Measurements from ENCODE around the gene CTSZ. TPM values are rescaled to one million over a fixed set of nuclear protein-coding genes. Genes with fewer than 3 reads are reported as not detected.

Gene CTSZ
- total and polyA plus RNA-seq, 2 of the 4 experiments (the other 2 are of a cell fraction), result 46.1 to 88.5 TPM

GRCh38 chr20:58986968-58987517 lies 20.0 kb downstream of the CTSZ start:
- H3K36me3 ChIP-seq (ENCODE audit: control insufficient read depth, insufficient read depth, low read length), result peaks cover 41% of the 10 kb centered on the region
- no peak overlapping the region for H4K8ac ChIP-seq (ENCODE audit: low read depth in 2 of 2, low read length in 2 of 2)
- no peak overlapping the region for H2AK9ac ChIP-seq (replicated peaks; ENCODE audit: low read depth, low read length, poor library complexity)
- H2AFZ ChIP-seq (replicated peaks; ENCODE audit: low read length, poor library complexity), result no peak overlapping the region
- H4K20me1 ChIP-seq (ENCODE audit: insufficient read depth, low read length), result peaks cover 24% of the 10 kb centered on the region
- DNase-seq (no peak), ATAC-seq (ENCODE audit: low read depth) (no peak)
- CTCF ChIA-PET, result interaction anchor here (1.3 kb wide), 1 partner anchor 45 kb away, joined by 3 read pairs; the partner anchor contains the start of gene ATP5F1E
- no peak overlapping the region for H3K18ac ChIP-seq (ENCODE audit: low read depth, low read length)
- intact Hi-C loops (cut with micrococcal nuclease), result loop anchor here (5.0 kb wide), 1 partner anchor 40 kb away; no protein-coding TSS in a partner anchor
- H4K91ac ChIP-seq (ENCODE audit: insufficient read depth, low read depth, low read length), result no peak overlapping the region
- no peak overlapping the region for H3K14ac ChIP-seq (replicated peaks; ENCODE audit: low read depth, low read length)
- WGBS, 2 experiments (ENCODE audit: extremely low coverage in 2 of 2, insufficient read length in 1 of 2), result 70% methylated on average over 2 of the region's 8 CpGs; no CpG with 5 or more reads in 1 of the 2 experiments
- H3K9me3 ChIP-seq (ENCODE audit: control insufficient read depth, insufficient read depth, low read length), result no peaks in the 10 kb centered on the region
- H3K4me2 ChIP-seq (ENCODE audit: low read depth, low read length), result no peak overlapping the region
- no peak overlapping the region for H2BK15ac ChIP-seq (ENCODE audit: low read depth, low read length)
- no peak overlapping the region for H3K4ac ChIP-seq (ENCODE audit: low read depth, low read length)
- H3K4me3 ChIP-seq (ENCODE audit: insufficient read depth, low read depth, low read length), result no peak overlapping the region
- peaks cover 25% of the 10 kb centered on the region for H3K9me1 ChIP-seq (ENCODE audit: insufficient read depth, low read length)
- peaks cover 7% of the 10 kb centered on the region; the same call in 1 of the 2 replicates for H3K4me1 ChIP-seq (ENCODE audit: control insufficient read depth, insufficient read depth, low read length)
- in situ Hi-C loops (cut with MboI; ENCODE audit: low sequenced_read_pairs), result no loop called here
- TF ChIP-seq USF2 (IDR thresholded peaks at IDR 0.05; ENCODE audit: low read depth, low read length) (no peak), RAD21 (IDR thresholded peaks at IDR 0.05; ENCODE audit: low read length) (no peak), FOS (IDR thresholded peaks at IDR 0.05; ENCODE audit: low read depth, low read length) (no peak), MAFK (IDR thresholded peaks at IDR 0.05; ENCODE audit: low read depth, low read length) (no peak), NFE2L2 (IDR thresholded peaks at IDR 0.05; ENCODE audit: low read depth, low read length) (no peak), MXI1 (IDR thresholded peaks at IDR 0.05; ENCODE audit: borderline replicate concordance, low read depth, low read length) (no peak), ELK1 (IDR thresholded peaks at IDR 0.05; ENCODE audit: borderline replicate concordance, low read depth, low read length) (no peak), POLR2A (IDR thresholded peaks at IDR 0.05; ENCODE audit: low read depth, low read length) (no peak), CTCF (conservative IDR thresholded peaks at IDR 0.05; ENCODE audit: low read depth, low read length) (no peak), SMC3 (IDR thresholded peaks at IDR 0.05; ENCODE audit: low read depth, low read length) (no peak), RCOR1 (IDR thresholded peaks at IDR 0.05; ENCODE audit: insufficient replicate concordance, low read length) (no peak), RFX5 (IDR thresholded peaks at IDR 0.05; ENCODE audit: low read depth, low read length) (no peak), MAZ (IDR thresholded peaks at IDR 0.05; ENCODE audit: borderline replicate concordance, low read depth, low read length) (no peak)
- H3K79me1 ChIP-seq (ENCODE audit: low read depth in 1 of 2, low read length in 2 of 2), result peaks cover 34 to 67% of the 10 kb centered on the region in 2 experiments
- POLR2A ChIA-PET (ENCODE audit: unreplicated experiment), result no interaction called here
- no peak overlapping the region for H3K23ac ChIP-seq (ENCODE audit: low read depth, low read length)
- no peaks in the 10 kb centered on the region for H3K27me3 ChIP-seq (ENCODE audit: control insufficient read depth, insufficient read depth, low read length)
- H2AK5ac ChIP-seq (ENCODE audit: low read depth, low read length), result no peak overlapping the region
- no TSS peak for BruUV-seq (replicated peaks)
- dilution Hi-C loops (cut with HindIII; ENCODE audit: low sequenced_read_pairs, unreplicated experiment), result no loop called here
- no peak overlapping the region for H2BK5ac ChIP-seq (ENCODE audit: low read depth, low read length, poor library complexity, severe bottlenecking)
- H2BK20ac ChIP-seq (ENCODE audit: low read depth, low read length), result no peak overlapping the region
- no peak overlapping the region for H4K5ac ChIP-seq (ENCODE audit: low read depth, low read length)
- H3K27ac ChIP-seq (ENCODE audit: insufficient read depth, low read length), result no peak overlapping the region
- no peak overlapping the region for H3K56ac ChIP-seq (ENCODE audit: extremely low read depth, insufficient read depth, low read length)
- no peak overlapping the region for H2BK120ac ChIP-seq (ENCODE audit: low read depth, low read length)
- H3K9ac ChIP-seq (ENCODE audit: low read depth, low read length), result no peak overlapping the region

All from IMR-90 (cell line).